ENCODE measurements around the gene CCNJL.
"Not testable (repeated sequence)": the region's sequence is repeated elsewhere in the genome, so short reads cannot be mapped to it uniquely, and the experiment has no call there.

The CCNJL gene

DNA sequence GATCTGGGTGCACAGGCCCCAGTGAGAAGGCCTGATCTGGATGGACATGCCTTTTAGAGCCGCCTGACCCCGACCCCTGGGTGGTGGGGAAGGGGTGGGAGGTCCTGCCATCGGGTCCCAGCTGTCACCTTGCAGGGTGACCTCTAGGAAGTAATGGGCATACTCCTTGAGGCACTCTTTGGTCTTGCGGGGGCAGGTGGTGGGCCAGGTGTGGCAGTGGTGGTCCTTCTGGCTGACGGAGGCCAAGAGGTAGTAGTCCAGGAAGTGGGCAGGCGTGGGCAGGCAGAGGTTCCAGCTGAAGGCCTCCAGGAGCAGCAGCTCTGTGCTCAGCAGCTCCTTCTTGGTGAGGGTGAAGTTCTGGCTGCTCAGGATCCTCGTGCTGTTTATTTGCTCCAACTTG, 53.0 kb downstream of the CCNJL start:
- DNase-seq, result no peak

DNA sequence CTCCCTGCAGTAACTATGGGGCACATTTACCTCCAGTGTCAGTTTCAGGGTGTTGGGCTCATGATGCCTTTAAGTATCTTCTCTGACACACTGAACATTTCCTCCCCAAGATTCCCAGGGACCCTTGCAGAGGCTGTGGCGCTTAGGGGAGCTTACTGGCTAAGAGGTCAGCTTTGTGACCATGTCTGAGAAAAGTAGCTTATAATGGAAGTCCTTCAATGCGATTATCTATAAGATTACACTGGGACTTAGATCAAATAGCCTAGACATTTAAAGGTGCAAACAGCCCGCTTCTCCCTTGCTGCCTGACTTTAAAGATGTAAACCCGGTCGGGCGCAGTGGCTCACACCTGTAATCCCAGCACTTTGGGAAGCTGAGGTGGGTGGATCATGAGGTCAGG, 57.7 kb downstream of the CCNJL start:
- no peak for DNase-seq

DNA sequence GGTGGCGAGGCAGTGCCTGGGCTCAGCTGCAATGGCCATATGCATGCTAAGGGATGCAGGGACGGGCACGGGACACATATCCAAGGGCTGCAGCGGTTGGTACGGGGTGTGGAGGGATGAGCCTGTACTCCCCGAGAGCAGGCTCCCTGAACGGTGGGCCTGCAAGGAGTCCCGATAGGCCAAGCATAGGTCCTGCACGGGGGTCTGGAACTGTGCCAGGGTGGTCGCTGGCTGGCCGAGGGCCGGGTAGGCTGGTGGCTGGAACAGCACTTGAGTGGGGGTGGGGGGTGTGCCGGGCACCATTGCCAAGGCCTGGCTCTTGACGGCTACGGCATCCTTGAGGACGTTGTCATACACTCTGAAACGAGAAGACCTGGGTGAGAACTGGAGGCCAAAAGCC, 58.9 kb downstream of the CCNJL start:
- no peak for DNase-seq

DNA sequence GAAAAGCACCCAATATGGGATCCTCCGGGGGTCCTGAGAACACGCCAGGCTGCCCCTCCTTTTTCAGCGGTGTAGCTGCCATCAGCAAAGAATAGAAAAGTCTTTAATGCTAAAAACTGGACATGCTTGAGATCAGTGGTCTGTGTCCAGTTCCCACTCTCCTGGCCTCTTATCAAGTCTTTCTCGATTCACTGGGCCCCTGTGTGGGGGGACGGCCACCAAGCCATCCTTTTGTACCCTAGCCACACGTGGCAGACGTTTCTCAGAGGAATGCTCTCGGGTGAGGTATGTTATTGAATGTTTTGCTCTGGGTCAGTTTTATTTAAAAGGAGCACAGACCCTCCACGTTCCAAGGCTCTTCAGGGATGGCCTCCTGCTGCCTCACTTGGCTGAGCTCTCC, 59.4 kb downstream of the CCNJL start:
- no peak for DNase-seq

DNA sequence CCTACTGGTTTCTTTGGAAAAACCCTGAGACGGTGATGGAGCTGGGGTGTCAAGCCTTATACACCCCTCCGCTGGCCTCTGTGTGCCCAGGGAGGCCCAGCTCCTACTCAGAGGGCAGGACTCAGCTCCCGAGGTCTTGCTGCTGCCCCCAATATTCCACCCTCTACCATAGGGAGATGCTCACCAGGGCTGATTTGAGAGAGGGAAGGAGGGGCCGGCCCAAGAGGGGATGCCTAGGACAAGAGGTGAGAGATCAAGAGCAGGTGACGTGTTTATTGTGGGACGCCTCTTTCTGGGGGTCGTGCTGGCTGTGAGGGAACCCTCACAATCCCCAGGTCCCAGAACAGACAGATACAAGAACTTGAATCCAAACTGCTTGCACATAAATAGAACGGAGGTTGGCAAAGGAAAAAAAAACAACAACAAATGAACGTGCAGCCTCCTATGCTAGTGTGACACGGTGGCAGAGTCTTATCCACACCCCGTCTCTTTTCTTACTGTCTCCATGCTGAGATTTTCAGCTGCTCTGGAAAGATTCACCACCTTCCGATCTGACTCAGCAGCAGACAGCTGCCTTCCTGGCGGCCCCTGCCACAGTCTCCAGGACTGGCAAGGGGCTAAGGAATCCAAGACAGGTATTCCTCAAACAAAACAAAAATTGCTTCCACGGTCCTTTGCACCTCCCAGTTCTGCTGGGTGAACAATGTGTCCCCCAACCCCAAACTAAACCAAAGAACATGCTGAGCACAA, 60.8 kb downstream of the CCNJL start:
- DNase-seq, result no peak

DNA sequence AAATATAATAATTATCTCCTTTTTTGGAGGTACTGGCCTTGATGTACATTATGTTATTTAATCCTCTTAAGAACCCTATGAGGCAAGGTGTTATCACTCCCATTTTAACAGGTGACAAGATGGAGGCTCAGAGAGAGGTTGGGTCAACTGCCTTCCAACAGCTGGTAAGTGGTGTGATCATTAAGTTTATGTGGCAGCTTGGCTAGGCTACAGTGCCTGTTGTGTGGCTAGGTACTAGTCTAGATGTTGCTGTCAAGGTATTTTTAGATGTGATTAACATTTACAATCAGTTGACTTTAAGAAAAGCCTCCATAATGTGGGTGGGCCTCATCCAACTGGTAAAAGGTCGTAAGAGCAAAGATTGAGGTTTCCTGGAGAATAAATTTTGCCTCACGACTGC, 61.5 kb downstream of the CCNJL start:
- DNase-seq, result no peak

DNA sequence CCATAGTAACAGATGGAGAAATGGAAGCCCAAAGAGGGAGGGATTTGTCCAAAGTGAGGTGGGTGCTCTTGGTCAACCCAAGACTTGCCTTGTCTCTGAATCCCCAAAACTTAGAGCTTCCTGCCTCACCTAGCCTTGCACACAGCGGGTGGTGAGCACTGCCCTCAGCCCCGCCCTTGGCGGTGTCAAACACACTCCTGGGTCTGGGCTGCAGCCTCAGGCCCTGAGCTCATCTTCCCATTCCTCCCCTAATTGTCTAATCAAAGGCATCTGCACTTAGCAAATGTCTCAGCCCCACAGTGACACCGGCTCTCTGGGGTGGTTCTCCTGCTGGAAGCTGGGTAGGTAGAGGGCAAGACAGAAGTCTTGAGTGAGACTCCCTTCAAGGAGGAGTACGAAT, 62.1 kb downstream of the CCNJL start:
- DNase-seq, result no peak

DNA sequence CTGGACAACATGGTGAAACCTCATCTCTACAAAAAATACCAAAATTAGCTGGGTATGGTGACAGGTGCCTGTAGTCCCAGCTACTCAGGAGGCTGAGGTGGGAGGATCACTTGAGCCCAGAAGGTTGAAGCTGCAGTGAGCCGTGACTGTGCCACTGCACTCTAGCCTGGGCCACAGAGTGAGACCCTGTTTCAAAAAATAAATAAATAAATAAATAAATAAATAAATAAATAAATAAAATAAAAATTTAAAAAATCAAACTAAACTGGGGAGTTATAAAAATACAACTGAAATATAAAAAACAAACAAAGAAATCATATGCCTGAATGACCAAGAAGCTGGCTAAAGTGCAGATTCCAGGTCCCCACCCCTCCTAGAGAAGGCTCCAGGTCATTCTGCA, 62.8 kb downstream of the CCNJL start:
- not testable (repeated sequence) for DNase-seq

DNA sequence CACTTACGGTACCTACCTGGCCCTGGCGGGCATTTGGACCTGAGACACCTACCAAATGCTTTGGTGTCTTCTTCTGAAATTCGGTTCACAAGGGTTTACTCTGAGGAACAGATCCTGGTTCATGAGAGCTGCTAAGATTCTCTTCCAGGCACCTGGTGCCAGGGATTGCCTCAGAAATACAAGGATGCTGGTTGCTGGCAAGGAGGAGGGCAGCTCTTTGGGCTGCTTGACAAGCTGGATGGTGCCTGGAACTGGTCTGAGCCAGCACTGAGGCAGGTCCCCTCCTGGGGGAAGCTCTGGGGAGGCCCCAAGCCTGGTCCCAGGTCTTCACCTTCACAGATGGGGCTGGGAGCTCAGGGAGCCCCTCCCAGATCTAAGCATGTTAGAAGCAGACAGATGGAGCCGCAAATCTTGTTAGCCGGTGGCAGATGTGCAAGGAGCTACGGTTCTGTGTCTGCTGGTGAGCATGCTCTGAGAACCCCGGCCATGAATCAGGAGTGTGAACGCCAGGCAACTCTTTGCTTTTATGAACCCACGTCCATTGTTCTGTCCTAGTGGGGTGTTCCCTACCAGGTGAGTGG, 66.8 kb downstream of the CCNJL start:
- DNase-seq, result no peak

DNA sequence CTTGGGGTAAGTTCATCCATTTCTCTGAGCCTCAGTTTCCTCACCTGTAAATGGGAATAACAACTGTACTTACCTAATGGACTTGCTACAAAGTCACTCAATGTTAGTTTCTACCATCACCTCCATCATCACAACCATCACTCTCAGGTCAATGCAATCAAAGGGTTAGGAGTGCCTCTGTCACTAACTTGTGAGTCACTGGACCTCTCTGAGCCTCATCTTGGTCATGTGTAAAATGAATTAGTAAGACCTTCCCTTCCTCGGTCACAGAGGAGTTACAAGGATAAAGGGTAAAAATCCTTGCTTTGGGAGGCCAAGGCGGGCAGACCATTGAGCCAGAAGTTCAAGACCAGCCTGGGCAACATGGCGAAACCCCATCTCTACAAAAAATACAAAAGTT, 70.2 kb downstream of the CCNJL start:
- DNase-seq, result no peak

DNA sequence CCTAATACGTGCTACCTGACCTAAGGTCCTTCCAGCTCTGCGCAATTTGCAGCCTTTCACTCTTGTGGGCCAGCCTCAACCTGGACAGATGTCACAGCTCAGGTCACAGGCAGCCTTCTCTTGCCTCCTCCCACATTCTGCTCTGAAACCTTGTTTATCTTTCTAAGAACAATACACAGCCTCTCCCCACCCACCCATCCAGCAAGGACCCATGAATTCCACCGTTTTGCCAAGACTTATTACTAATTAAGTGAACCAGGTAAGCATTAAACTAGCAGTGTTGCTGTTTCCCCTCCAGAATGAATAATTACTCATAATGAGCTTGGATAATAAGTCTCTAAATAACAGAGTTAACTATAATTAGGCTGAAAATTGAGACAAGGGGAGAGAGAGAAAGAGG, 72.0 kb downstream of the CCNJL start:
- no peak for DNase-seq

DNA sequence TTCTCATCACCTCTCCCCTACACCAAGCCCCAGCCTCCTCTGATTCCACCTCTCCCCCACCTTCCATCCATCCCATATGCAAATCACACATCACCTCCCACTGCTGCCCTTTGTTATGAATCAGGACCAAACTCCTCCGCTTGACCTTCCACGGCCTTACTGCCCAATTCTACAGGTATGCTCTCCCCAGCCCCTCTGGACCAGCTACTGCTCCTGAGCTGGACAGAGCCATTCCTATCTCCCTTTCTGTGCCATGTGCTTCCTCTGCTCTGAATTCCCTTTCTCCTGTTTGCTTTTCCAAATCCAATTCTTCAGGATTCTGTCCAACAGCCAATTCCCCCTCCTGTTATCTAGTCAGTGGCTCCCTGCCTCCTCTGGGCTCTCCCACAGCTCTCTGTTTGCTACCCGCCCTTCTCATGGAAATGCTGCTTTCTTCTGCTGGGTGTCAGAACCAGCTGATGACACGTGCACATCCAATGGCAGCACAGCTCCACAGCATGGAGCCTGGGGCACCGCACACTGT, 74.7 kb downstream of the CCNJL start:
- DNase-seq, result no peak

DNA sequence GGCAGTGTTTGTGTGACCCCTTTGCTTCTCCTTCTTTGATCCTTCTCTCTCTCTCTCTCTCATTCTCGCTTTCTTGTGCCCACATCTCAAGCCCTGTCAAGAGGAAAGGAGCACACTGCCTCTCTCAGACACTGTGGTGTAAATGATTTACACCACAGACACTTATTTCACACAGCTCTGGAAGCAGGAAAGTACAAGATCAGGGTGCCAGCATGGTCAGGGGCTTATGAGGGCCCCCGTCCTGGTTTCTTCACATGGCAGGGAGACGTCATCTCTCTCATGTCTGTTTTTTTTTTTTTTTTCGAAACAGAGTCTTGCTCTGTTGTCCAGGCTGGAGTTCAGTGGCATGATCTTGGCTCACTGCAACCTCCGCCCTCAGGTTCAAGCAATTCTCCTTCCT, 76.6 kb downstream of the CCNJL start:
- DNase-seq, result no peak

DNA sequence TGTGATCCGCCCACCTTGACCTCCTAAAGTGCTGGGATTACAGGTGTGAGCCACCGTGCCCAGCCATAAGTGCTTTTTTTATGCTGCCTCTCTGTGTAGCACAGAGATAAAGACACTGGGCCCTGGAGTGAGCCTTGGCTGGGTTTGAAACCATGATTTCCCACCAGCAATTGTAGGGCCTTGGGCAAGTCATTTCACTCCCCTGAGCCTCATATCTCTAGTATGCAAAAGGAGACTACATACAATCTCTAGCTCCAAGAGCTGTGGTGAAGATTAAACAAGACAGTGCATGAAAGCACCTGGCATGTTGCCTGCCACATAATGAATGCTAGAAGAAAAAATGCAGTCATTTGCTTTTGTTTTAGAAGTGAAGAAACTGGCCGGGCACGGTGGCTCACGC, 79.1 kb downstream of the CCNJL start:
- no peak for DNase-seq

DNA sequence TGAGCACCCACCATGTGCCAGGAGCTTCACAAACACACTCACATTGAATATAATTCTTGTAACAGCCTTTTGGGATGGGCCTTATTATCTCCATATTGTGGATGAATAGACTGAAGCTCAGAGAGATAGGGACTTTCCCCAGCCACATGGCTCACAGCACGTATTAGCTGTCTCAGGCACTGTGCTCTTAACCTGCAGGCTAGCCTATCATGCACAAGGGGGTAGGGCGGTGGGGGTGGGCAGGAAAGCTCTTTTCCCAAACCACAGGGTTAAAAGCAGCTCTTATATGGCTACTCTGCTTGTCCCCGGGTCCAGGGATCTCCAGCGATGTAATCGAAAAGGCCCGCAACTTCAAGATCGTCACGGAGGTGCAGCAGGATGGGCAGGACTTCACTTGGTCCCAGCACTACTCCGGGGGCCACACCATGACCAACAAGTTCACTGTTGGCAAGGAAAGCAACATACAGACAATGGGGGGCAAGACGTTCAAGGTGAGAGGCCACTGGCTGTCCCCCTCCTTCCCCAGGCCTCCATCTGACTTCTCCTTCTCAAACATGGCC, 80.5 kb downstream of the CCNJL start:
- no peak for DNase-seq

DNA sequence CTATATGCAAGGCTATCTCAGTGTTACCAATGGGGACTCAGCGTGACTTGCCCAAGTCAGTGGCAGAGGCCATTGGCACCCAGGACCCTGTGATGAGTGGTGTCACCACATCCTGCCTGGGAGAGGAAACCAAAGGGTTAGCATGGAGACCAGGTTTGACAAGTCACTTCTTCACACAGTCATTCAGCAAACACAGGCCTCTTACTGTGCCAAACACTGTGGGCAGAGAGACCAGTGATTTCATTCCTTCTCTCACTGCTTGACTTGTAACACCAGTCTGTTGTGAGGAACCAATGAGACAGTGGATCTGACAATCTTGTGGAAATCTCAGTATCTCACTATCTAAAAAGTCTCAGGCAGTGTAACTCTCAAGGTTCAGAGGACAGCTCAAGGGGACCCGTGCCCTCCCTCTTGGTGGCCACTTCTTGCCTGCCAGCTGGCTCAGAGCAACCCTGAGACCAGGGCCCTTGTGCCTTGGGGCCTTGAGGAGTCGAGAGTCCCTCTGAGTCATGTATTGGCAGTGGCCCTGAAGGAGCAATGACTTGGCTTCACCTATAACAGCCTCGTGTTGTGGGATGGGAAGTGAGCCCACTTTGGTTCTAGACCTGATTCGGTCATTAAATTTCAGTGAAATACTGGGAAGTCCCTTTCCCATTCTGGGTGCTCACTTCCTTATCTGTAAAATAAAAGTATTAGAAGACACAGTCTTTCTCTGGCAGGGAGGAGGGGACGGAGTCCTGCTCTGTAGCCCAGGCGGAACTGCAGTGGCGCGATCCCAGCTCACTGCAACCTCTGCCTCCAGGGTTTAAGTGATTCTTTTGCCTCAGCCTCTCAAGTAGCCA, 81.5 kb downstream of the CCNJL start:
- DNase-seq, result peak; percentile 5

DNA sequence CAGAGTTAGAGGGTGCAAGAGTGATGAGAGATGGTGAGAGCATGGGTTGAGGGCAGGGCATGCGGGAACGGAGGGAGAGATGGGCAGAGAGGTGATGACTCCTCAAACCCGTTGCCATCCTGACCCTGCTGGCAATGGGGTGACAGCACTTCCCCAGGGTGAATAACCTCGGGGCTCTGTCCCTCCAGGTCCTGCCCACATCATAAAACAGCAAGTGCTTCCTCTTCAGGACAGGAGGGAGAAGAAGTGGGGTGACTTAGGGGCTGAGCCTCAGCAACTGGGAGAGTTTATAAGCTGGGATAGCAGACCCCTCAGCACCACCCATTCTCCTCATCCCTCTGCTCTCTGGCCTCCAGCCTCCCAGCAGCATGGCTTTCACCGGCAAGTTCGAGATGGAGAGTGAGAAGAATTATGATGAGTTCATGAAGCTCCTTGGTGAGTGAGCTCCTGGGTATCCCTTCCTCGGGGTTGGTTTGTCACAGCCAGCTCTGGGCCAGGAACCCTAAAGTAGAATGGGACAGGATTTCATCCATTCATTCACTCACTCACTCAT, 83.1 kb downstream of the CCNJL start, which contains the start of gene FABP6:
TSS of gene FABP6 (plus strand) at position 317 of the 553 bp plus-strand sequence. CDS start at position 369, 52 bp downstream.
- DNase-seq, result no peak

DNA sequence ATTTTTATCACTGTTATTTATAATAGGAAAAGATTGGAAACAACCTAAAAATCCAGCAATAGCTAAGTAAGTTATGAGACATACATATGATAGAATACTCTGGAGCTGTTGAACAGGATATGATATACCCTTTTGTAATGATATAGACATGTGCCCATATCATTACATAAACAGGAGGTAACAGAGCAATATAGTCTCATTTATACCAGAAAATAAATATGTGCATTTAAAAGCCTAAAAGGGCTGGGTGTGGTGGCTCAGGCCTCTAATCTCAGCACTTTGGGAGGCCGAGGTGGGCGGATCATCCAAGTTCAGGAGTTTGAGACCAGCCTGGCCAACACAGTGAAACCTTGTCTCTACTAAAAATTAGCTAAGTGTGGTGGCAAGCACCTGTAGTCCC, 85.4 kb downstream of the CCNJL start:
- DNase-seq, result no peak

DNA sequence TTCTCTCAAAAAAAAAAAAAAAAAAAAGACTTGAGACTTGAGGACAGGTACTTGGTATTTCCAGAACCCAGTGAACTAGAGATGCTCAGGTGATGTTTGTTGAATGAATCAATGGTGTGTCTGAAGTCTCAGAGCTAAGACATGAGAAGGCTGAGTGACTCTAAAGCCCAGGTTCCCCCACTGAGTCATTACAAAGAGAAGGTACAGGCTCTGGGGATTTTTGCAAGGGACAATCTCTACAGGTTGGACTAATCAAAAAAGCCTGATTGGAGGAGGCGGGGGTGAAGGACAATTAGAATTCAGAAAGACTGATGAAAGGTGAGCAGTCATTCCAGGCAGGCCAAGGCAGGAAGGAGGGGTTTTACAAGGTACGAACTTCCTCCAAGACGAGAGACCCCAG, 91.3 kb downstream of the CCNJL start:
- DNase-seq, result no peak

DNA sequence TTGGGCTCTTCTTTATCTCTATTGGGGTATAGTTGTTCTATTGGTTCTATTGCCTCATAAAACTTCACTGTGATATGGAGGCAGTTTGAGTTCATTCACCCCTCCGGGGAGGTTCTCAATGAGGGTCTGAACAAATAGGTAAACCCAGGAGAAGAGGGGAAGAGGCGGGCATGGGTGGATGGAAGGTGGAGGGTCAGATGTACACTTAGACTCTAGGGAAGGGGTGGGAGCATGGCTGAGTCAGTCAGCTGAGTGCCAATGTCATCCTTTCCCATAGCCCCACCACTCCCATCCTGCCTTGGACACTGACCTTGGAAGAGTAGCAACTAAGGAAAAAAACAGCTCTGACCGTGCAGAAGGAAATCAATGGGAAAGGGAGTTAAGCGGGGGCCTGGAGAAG, 93.0 kb downstream of the CCNJL start:
- no peak for DNase-seq

DNA sequence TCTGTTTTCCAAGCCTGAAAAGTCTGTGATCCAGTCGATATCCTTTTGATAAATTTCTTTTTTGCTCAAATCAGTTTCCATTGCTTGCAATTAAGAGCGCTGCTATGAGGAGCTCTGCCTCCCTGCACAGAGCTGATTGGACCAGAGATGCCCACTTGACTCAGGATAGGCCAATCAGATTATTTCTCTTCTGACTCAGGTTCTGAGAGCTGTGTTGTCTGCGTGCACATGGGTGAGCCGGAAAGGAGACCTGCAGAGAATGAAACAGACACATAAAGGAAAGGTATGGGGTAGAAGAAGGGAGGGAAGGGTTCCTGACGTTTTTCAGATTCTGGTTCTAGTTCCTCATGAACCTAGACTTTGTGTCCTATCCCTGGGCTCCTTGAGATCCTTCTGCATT, 98.8 kb downstream of the CCNJL start:
- DNase-seq, result no peak

DNA sequence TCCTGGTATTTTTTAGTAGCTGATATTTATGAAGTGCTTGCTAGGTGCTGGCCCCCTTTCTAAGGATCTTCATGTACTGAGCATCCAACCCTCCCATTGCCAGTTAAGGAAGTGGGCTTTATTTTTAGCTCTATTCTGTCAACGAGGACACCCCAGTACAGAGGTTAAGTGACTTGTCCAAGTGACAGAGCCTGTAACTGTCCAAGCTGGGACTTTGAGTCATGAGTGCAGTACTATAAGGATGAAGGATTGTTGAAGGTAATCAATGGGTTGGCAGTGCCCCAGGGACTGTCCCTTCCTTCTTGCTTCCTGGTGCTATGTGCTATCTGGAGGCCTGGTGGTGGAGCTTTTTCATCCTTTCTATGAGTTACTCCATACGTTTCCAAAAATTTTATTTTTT, 101.0 kb downstream of the CCNJL start:
- no peak for DNase-seq

DNA sequence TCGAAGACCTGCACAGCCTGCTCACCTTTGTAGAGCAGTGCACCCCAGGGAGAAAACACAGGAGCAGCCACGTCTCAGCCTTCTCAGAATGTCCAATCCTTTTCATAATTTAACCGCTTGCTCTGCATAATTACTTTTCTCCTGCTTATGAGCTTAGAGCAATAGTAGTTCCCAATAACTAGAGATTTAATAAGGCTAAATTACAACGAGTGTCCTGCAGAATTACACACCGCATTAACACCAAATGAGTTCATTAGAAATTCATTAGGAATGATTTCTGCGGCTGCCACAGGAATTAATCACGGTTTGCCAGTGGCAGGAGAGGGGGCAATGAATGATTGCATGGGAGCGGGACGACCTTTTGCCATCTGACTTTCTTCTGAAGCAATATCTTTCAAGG, 101.8 kb downstream of the CCNJL start:
- DNase-seq, result no peak

All from CD4-positive, alpha-beta T cell treated with Interleukin-17A for 1 hour (primary cell).